Mucosa of stomach (tissue), 1 donor: Measurements from ENCODE around the gene TF.

Experiments
- H3K27me3 ChIP-seq: one replicate; pipeline ENCODE4 v1.7.0; 2013; ENCODE audit warnings: mild to moderate bottlenecking, low read length; ENCODE audit not compliant: control insufficient read depth, insufficient read depth
- H3K36me3 ChIP-seq: one replicate; pipeline ENCODE4 v1.7.0; 2013; ENCODE audit warnings: low read length; ENCODE audit not compliant: control insufficient read depth, insufficient read depth
- H3K4me1 ChIP-seq: one replicate; pipeline ENCODE4 v1.7.0; 2013; ENCODE audit warnings: mild to moderate bottlenecking, low read length; ENCODE audit not compliant: control insufficient read depth, insufficient read depth
- H3K4me3 ChIP-seq: one replicate; pipeline ENCODE4 v1.7.0; 2013; ENCODE audit warnings: low read length
- H3K9ac ChIP-seq: one replicate; pipeline ENCODE4 v1.7.0; 2013; ENCODE audit warnings: mild to moderate bottlenecking, low read length, moderate library complexity
- H3K9me3 ChIP-seq: one replicate; pipeline ENCODE4 v1.7.0; 2013; ENCODE audit warnings: mild to moderate bottlenecking, low read length, moderate library complexity; ENCODE audit not compliant: control insufficient read depth
- donor health status: Pancreatic carcinoma.

Gene TF

DNA sequence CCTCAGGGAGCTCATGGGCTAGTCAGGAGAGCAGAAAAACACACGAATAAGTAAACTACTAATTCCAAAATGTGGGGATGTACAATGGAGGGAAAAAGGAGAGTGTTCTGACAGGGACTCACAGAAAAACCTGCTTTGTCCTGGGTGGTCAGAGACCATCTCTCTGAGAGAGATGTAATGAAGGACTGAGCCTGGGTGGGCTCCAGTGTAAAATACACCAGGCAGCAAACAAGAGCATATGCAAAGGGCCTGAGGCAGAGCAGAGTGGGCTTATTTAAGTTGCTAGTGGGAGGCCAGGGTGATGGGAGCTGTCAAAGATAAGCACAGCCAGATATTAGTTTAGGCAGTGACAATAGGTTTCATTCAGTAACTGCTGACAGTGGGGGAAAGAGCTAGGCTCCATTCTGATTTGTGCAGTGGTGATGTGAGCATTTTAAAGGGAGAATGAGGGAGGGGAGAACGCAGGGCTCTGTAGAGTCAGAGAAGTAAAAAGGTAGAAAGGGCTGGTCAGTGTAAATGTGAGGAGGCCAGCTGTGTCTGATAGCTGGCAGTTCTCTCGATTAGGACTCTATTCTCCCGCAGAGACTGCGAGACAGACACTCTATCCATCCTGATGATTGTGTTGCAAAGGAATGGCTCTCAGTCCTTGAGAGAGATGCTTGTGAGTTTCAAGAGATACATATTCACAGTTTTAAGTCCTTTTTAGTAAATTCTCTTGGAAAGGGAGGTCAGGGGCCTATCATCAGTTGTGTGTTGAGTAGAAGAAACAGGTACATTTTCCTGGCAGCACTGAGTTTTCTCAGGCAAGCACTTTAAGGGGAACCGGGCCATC lies 3.5 kb downstream of the TF start:
- no peaks in the 10 kb centered on the region for H3K36me3 ChIP-seq
- no peak overlapping the region for H3K9ac ChIP-seq
- H3K4me3 ChIP-seq = no peak overlapping the region
- no peaks in the 10 kb centered on the region for H3K4me1 ChIP-seq
- H3K27me3 ChIP-seq = peaks cover 32% of the 10 kb centered on the region
- no peaks in the 10 kb centered on the region for H3K9me3 ChIP-seq

DNA sequence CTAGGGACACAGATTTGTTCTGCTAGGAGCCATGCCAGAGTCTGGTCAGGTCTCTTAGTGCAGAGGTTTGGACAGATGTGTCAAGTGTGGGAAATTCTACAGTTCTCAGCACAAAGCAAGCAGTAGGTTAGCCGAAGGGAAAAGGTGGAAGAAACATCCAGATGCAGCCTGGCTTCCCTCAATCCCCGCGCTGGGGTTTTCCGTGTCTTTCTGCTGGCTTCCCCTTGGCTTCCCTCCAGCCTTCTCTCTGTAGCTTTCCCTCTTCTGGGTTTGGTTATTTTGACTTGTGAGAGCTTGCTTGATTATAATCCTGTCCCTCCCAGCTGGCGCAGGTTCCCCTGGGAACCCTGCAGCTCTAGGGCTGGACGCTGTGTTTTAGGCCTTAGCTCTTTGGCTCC lies 4.1 kb downstream of the TF start:
- H3K27me3 ChIP-seq = peaks cover 27% of the 10 kb centered on the region

DNA sequence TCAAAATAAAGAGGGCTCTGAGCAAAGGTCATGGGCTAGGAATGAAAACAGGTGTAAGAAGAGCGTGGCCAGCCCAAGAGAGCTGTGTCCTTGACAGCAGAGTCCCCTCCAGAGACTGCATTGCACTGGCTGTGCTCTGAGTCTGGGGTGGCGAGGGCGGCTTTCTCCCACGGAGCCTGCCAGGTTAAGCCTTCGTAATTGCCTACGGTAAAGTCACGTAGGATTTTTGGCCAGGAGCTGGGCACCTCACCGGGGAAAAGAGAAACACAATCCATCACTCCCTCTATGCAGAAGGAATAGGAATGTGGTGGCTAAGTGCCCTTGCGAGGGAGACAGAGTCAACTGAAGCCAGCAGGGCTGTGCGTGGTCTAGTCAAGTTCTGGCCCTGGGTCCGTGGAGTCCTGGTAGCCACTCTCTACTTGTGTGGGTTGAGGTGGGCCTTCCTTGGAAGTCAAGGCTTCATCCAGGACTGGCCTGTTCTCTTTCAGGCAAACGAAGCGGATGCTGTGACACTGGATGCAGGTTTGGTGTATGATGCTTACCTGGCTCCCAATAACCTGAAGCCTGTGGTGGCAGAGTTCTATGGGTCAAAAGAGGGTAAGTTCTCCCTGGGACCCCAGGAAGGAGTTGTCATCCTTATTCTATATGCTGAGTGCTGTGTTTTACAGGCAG lies 7.0 kb downstream of the TF start:
- no peaks in the 10 kb centered on the region for H3K9me3 ChIP-seq
- H3K9ac ChIP-seq = no peak overlapping the region
- no peaks in the 10 kb centered on the region for H3K27me3 ChIP-seq
- no peaks in the 10 kb centered on the region for H3K4me1 ChIP-seq
- H3K4me3 ChIP-seq = no peak overlapping the region
- no peaks in the 10 kb centered on the region for H3K36me3 ChIP-seq

More for the DNA sequence above, 4.1 kb downstream of the TF start:
- no peaks in the 10 kb centered on the region for H3K9me3 ChIP-seq
- H3K4me3 ChIP-seq = no peak overlapping the region
- H3K36me3 ChIP-seq = no peaks in the 10 kb centered on the region
- H3K9ac ChIP-seq = no peak overlapping the region
- H3K4me1 ChIP-seq = no peaks in the 10 kb centered on the region

DNA sequence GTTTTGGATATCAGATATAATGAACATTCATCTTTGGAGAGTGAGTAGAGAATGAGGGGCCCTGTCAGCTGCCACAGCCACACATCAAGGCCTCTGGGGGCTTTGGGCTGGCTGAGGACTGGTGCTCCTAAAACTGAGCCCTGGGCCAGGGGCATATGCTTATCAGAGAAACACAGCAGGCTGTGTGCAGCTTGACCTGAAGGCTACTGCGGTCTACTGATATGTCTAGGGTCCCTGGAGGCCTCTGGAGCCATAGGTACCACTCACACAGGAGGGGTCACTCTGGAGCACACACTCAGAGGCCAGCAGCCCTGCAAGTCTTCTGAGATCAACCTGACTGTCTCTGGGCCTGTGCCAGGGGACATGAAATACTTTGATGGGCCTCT lies 7.6 kb downstream of the TF start:
- no peaks in the 10 kb centered on the region for H3K27me3 ChIP-seq
- no peaks in the 10 kb centered on the region for H3K9me3 ChIP-seq
- H3K36me3 ChIP-seq = no peaks in the 10 kb centered on the region
- no peaks in the 10 kb centered on the region for H3K4me1 ChIP-seq
- H3K9ac ChIP-seq = no peak overlapping the region
- no peak overlapping the region for H3K4me3 ChIP-seq

DNA sequence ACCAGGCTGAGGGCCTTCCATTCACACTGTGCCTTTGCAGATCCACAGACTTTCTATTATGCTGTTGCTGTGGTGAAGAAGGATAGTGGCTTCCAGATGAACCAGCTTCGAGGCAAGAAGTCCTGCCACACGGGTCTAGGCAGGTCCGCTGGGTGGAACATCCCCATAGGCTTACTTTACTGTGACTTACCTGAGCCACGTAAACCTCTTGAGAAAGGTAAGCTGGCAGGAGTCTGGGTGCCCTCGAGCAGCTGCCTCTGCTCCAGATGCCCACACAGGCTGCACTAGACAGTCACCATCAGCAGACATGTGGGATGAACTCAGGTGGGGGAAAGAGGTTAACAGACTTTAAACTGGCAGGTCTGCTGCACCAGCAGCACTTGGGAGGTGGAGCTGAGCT lies 8.3 kb downstream of the TF start:
- Histone ChIP-seq H3K27me3 (no peaks in the 10 kb centered on the region), H3K9me3 (no peaks in the 10 kb centered on the region), H3K9ac (no peak overlapping the region), H3K36me3 (no peaks in the 10 kb centered on the region), H3K4me1 (no peaks in the 10 kb centered on the region), H3K4me3 (no peak overlapping the region)

DNA sequence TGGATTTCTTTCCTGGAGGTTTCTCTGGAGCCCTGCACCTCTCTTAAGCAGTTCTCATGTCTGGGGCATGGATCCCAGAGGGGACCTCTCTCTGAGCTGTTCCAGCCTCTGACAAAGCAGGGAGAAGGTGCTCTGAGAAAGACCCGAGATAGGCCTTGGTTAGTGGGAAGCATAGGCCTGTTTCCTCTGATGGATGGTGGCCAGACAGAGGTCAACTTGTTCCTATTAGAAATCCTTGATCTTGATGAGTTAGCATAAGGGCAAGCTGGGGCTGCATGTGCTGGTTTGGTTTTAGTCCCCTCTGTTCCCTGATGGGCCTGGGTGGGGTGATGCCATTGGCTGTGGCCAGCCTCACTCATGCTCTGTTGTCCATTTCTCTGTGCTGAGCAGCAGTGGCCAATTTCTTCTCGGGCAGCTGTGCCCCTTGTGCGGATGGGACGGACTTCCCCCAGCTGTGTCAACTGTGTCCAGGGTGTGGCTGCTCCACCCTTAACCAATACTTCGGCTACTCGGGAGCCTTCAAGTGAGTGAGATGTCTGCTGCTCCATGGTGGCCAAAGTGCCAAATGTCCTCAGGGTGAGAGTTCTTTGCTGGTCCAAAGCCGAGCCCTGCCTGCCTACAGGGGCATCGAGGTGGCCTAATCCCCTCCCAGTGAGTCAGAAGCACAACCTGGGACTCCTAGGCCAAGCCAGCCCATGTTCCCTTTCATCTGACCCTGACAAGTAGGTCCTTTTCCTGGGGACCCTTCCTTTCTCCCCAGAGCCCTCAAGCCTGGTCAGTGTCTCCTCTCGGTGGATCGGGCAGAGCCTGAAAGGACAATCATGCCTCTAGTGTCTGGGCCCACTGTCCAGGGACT lies 9.0 kb downstream of the TF start:
- Histone ChIP-seq H3K27me3 (no peaks in the 10 kb centered on the region), H3K4me3 (no peak overlapping the region), H3K9me3 (no peaks in the 10 kb centered on the region), H3K4me1 (no peaks in the 10 kb centered on the region), H3K36me3 (no peaks in the 10 kb centered on the region), H3K9ac (no peak overlapping the region)

DNA sequence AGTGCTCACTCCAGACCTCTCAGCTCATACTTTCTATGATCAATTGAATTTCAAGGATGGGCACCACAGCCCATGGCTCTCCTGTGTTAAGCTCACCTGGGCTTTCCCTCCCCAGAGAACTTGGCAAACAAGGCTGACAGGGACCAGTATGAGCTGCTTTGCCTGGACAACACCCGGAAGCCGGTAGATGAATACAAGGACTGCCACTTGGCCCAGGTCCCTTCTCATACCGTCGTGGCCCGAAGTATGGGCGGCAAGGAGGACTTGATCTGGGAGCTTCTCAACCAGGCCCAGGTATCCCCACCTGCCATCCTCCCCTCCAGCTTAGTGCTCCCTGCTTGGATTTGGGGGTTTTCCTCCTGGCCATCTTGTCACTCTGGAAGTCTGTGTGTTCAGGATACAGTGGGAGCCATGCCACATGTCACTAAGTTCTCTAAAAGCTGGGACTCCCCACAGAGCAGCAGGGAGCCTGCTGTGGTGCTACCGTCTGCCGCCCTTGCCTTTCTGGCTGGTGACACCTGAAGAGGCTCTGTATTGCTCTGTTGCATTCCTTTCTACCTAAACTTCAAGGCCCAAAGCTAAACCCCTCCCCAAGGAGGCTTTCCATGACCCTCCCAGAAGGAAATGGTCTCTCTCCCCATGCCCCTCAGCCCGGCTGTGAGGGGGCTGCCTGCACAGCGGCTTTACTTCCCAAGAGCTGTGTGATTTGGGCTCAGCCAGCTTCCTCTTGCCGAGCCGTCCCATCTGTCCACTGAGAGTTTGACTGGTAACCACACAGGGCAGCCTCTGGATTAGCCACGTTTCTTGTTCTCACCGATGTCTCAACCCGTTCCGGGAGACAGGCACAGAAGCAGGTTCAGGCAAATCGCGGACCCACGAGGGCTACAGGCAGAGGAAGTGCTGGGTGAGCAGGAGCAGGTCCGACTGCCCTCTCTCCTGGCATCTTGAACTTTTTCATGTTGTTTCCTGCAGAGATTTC lies 10.8 kb downstream of the TF start:
- Histone ChIP-seq H3K9ac (no peak overlapping the region), H3K4me3 (no peak overlapping the region), H3K4me1 (no peaks in the 10 kb centered on the region), H3K27me3 (no peaks in the 10 kb centered on the region), H3K36me3 (no peaks in the 10 kb centered on the region), H3K9me3 (no peaks in the 10 kb centered on the region)

DNA sequence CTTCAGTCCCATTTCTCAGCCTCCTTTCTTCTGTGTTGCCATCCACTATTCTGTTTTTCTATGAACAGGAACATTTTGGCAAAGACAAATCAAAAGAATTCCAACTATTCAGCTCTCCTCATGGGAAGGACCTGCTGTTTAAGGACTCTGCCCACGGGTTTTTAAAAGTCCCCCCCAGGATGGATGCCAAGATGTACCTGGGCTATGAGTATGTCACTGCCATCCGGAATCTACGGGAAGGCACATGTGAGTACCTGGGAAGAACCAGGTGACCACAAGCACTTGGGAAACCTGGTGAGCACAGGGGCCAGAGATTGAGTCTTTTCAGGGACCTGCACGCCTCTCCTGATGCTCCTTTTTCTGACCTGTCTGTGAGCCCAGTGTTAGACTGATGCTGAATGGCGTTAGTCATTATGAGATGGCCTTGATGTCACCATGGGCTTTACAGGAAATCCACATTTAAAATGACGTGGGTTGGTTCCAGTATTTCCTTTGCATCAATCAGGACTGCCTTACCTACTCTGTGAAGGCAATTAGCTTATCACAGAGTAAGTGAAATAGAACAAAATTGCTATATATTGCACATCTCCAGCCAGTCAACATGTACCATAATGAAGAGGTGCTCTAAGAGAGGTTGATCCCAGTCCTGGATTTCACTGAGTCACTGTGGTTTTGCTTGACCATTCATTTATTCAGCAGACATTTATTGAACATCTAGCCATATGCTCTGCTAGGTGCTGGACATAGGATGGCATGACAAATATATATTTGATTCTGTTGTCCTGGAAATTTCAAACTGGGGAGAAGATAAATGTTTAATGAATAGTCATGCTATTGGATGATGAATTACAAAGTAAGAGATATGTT lies 11.7 kb downstream of the TF start:
- H3K36me3 ChIP-seq = no peaks in the 10 kb centered on the region
- H3K4me3 ChIP-seq = no peak overlapping the region
- no peaks in the 10 kb centered on the region for H3K9me3 ChIP-seq
- H3K4me1 ChIP-seq = no peaks in the 10 kb centered on the region
- H3K9ac ChIP-seq = no peak overlapping the region
- no peaks in the 10 kb centered on the region for H3K27me3 ChIP-seq

DNA sequence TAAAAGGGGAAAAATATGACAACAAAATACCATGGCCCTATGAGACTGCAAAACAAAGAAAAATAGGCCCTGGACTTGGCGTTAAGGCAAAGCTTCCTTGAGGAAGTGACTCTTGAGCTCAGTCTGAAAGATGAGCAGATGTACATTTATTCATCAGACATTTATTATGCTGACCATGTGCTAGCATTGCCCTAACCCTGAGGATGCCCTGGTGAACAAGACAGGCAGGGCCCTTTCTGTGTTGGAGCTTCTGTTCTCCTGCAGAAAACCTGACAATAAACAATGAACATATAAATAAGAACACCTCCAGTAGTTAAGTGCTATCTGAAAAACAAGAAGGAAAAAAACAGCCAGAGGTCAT lies 12.4 kb downstream of the TF start:
- Histone ChIP-seq H3K4me3 (no peak overlapping the region), H3K9me3 (no peaks in the 10 kb centered on the region), H3K4me1 (no peaks in the 10 kb centered on the region), H3K27me3 (no peaks in the 10 kb centered on the region), H3K9ac (no peak overlapping the region), H3K36me3 (no peaks in the 10 kb centered on the region)

DNA sequence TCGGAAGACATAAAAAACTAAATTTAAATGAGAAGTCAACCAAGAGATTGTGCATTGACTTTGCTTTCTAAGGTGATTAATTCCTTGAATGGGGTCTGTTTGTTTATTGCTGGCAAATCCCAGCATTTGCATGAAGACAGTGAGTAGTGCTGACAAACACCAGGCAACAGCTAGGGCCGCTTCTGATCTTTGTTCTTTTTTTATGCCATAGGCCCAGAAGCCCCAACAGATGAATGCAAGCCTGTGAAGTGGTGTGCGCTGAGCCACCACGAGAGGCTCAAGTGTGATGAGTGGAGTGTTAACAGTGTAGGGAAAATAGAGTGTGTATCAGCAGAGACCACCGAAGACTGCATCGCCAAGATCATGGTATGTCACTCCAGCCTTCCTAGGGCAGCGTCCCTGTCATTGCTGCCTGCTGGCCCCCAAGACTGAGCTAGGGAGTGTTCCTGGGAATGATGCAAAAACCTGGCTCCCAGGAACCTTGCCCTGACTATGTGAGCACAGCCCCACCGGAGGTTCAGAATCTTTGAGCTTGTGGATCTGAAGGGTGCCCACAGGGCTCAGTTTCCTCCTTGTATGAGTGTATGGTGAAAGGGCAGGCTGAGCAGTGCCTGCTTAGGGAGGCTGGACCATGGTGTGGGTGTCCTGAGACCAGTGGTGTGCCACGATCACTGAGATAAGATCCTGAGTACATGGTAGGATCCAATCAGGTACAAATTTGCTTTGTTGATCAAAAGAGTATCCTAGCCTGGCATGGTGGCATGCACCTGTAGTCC lies 13.0 kb downstream of the TF start:
- Histone ChIP-seq H3K4me1 (no peaks in the 10 kb centered on the region), H3K9me3 (no peaks in the 10 kb centered on the region), H3K27me3 (no peaks in the 10 kb centered on the region), H3K4me3 (no peak overlapping the region), H3K9ac (no peak overlapping the region), H3K36me3 (no peaks in the 10 kb centered on the region)
